Smooth muscle cell (in vitro differentiated cells): ENCODE measurements around the gene CNOT2. TPM values are rescaled to one million over a fixed set of nuclear protein-coding genes. Genes with fewer than 3 reads are reported as not detected.

Source experiments
- DNase-seq: peaks from one replicate; lab custom pipeline; 2025; ENCODE audit not compliant: unreplicated experiment; lab: John Stamatoyannopoulos, UW
- H2AFZ ChIP-seq: fragments of 200-600 bp; sonication (generic); 2 replicates; pipeline ENCODE4 v1.6.0; 2016; ENCODE audit warnings: antibody characterized with exemption, low read depth, mild to moderate bottlenecking
- H3F3A ChIP-seq: fragments of 200-600 bp; sonication (generic); 2 replicates; pipeline ENCODE4 v1.6.0; 2017; ENCODE audit warnings: antibody characterized with exemption, low read depth
- H3K27ac ChIP-seq: fragments of 200-600 bp; sonication (generic); 2 replicates; pipeline ENCODE4 v1.5.1; 2016; ENCODE audit warnings: low read depth, mild to moderate bottlenecking
- H3K27me3 ChIP-seq: fragments of 200-600 bp; sonication (generic); 2 replicates; pipeline ENCODE4 v1.6.1; 2016; ENCODE audit warnings: low read depth, mild to moderate bottlenecking
- H3K36me3 ChIP-seq: fragments of 200-600 bp; sonication (generic); 2 replicates; pipeline ENCODE4 v1.5.1; 2016; ENCODE audit warnings: low read depth
- H3K4me1 ChIP-seq: fragments of 200-600 bp; sonication (generic); 2 replicates; pipeline ENCODE4 v1.5.1; 2016; ENCODE audit warnings: low read depth
- H3K4me2 ChIP-seq: fragments of 200-600 bp; sonication (generic); 2 replicates; pipeline ENCODE4 v1.6.0; 2016; ENCODE audit warnings: mild to moderate bottlenecking
- H3K4me3 ChIP-seq: fragments of 200-600 bp; sonication (generic); 2 replicates; pipeline ENCODE4 v1.5.1; 2016; ENCODE audit warnings: mild to moderate bottlenecking
- H3K79me2 ChIP-seq: fragments of 200-600 bp; sonication (generic); 2 replicates; pipeline ENCODE4 v1.6.0; 2016; ENCODE audit warnings: low read depth, mild to moderate bottlenecking
- H3K9ac ChIP-seq: fragments of 200-600 bp; sonication (generic); 2 replicates; pipeline ENCODE4 v1.6.0; 2016; ENCODE audit warnings: low read depth
- H3K9me3 ChIP-seq: fragments of 200-600 bp; sonication (generic); replicated peaks from 2 replicates; pipeline ENCODE4 v1.5.1; 2016; ENCODE audit warnings: low read depth
- H4K20me1 ChIP-seq: fragments of 200-600 bp; sonication (generic); 2 replicates; pipeline ENCODE4 v1.6.0; 2016; ENCODE audit warnings: low read depth
- CTCF ChIP-seq: fragments of 200-600 bp; sonication (generic); IDR thresholded peaks from 2 replicates; pipeline ENCODE4 v1.5.1; 2017; ENCODE audit warnings: borderline replicate concordance, mild to moderate bottlenecking, antibody characterized with exemption; ENCODE audit not compliant: insufficient read depth, poor library complexity, severe bottlenecking
- WGBS: methylation state at CpG from one replicate; pipeline ENCODE4 v1.1.7; 2016; ENCODE audit warnings: low lambda C conversion rate; 5-methylcytosine and 5-hydroxymethylcytosine counted together
- polyA plus RNA-seq: library from polyadenylated mRNA; unstranded; fragments of >200 nt; fragmentation: Nextera tagmentation; extraction: Ambion mirVana; gene quantifications from 2 replicates; pipeline ENCODE4 v1.2.1, GENCODE V29; 2016
- total RNA-seq: library from RNA; depleted of rRNA; stranded (reverse); fragments of >200 nt; gene quantifications from 2 replicates; pipeline ENCODE4 v1.2.3, GENCODE V29; 2014

CNOT2 gene
- total and polyA plus RNA-seq, 2 experiments from 2014 or later = 94.5 to 172 TPM

GRCh38 chr12:70367258-70368141, 124.3 kb downstream of the CNOT2 start:
- H3K4me1 ChIP-seq = peaks cover 16% of the 10 kb centered on the region
- H3K27me3 ChIP-seq = peaks cover 25% of the 10 kb centered on the region
- DNase-seq = no peak
- H3K9ac ChIP-seq = peak overlapping the region; percentile 18
- H3K4me2 ChIP-seq = peak overlapping the region; percentile 91
- under 1% methylated on average over 21 of the region's 21 CpGs for WGBS
- TF ChIP-seq CTCF = no peak
- H3K27ac ChIP-seq = no peak overlapping the region
- H3K79me2 ChIP-seq = peaks cover 32% of the 10 kb centered on the region
- H3F3A ChIP-seq = no peaks in the 10 kb centered on the region
- no peaks in the 10 kb centered on the region for H4K20me1 ChIP-seq
- peak overlapping the region; percentile 81 for H2AFZ ChIP-seq
- peak overlapping the region; percentile 77 for H3K4me3 ChIP-seq
- no peaks in the 10 kb centered on the region for H3K36me3 ChIP-seq
- H3K9me3 ChIP-seq = no peaks in the 10 kb centered on the region

GRCh38 chr12:70372881-70373280, 129.6 kb downstream of the CNOT2 start:
- Histone ChIP-seq H3K27ac (no peak overlapping the region), H2AFZ (no peak overlapping the region), H3K27me3 (no peaks in the 10 kb centered on the region), H3K36me3 (no peaks in the 10 kb centered on the region), H3K4me1 (peaks cover 9% of the 10 kb centered on the region), H3K4me2 (no peak overlapping the region), H3K79me2 (peaks cover 44% of the 10 kb centered on the region), H3F3A (no peaks in the 10 kb centered on the region), H3K9ac (no peak overlapping the region), H4K20me1 (no peaks in the 10 kb centered on the region), H3K9me3 (no peaks in the 10 kb centered on the region), H3K4me3 (no peak overlapping the region)
- DNase-seq = no peak
- 100% methylated on average over 3 of the region's 3 CpGs for WGBS
- TF ChIP-seq CTCF = no peak

- H3K4me1 ChIP-seq = no peaks in the 10 kb centered on the region
- H3K9ac ChIP-seq = no peak overlapping the region
- TF ChIP-seq CTCF = no peak
- H4K20me1 ChIP-seq = no peaks in the 10 kb centered on the region
- H3K36me3 ChIP-seq = no peaks in the 10 kb centered on the region
- no peak overlapping the region for H3K4me2 ChIP-seq
- H3K27ac ChIP-seq = no peak overlapping the region
- H3K9me3 ChIP-seq = no peaks in the 10 kb centered on the region
- H2AFZ ChIP-seq = no peak overlapping the region
- DNase-seq = no peak
- WGBS = 47% methylated on average over 1 of the region's 1 CpG
- H3K4me3 ChIP-seq = no peak overlapping the region
- no peaks in the 10 kb centered on the region for H3K27me3 ChIP-seq
- H3K79me2 ChIP-seq = peaks cover 18% of the 10 kb centered on the region
- no peaks in the 10 kb centered on the region for H3F3A ChIP-seq
These were observed 136.6 kb downstream of the CNOT2 start for GRCh38 chr12:70379846-70380245.

GRCh38 chr12:70383484-70383883, 140.3 kb downstream of the CNOT2 start:
- H3K27ac ChIP-seq = no peak overlapping the region
- H3K4me1 ChIP-seq = no peaks in the 10 kb centered on the region
- no peak for DNase-seq
- WGBS = 98% methylated on average over 4 of the region's 4 CpGs
- no peak overlapping the region for H3K4me3 ChIP-seq
- no peaks in the 10 kb centered on the region for H3K36me3 ChIP-seq
- no peaks in the 10 kb centered on the region for H3K9me3 ChIP-seq
- H3F3A ChIP-seq = no peaks in the 10 kb centered on the region
- H3K79me2 ChIP-seq = peaks cover 14% of the 10 kb centered on the region
- H4K20me1 ChIP-seq = no peaks in the 10 kb centered on the region
- H2AFZ ChIP-seq = no peak overlapping the region
- no peak overlapping the region for H3K4me2 ChIP-seq
- no peaks in the 10 kb centered on the region for H3K27me3 ChIP-seq
- TF ChIP-seq CTCF = no peak
- no peak overlapping the region for H3K9ac ChIP-seq
